Type B pancreatic cell (in vitro differentiated cells): ENCODE data around the gene CACTIN. TPM values are rescaled to one million over a fixed set of nuclear protein-coding genes. Genes with fewer than 3 reads are reported as not detected.

ENCODE experiments used
- DNase-seq: peaks from one replicate; pipeline ENCODE4 v3.0.0; 2021; ENCODE audit warnings: mixed read lengths; ENCODE audit not compliant: unreplicated experiment; ENCODE audit errors: extremely low spot score
- H3K27ac Mint-ChIP-seq: 2 replicates; pipeline ENCODE4 v1.8.0; 2021; ENCODE audit warnings: mild to moderate bottlenecking, mixed read lengths
- H3K27me3 Mint-ChIP-seq: 2 replicates; pipeline ENCODE4 v1.8.0; 2021; ENCODE audit warnings: mixed read lengths
- H3K36me3 Mint-ChIP-seq: 2 replicates; pipeline ENCODE4 v1.8.0; 2021; ENCODE audit warnings: mixed read lengths
- H3K4me1 Mint-ChIP-seq: one replicate; pipeline ENCODE4 v1.8.0; 2021; ENCODE audit warnings: mixed read lengths; ENCODE audit not compliant: unreplicated experiment
- H3K4me3 Mint-ChIP-seq: 2 replicates; pipeline ENCODE4 v1.8.0; 2021; ENCODE audit warnings: mild to moderate bottlenecking, mixed read lengths
- H3K9me3 Mint-ChIP-seq: 2 replicates; pipeline ENCODE4 v1.8.0; 2021; ENCODE audit warnings: mixed read lengths
- CTCF ChIP-seq: fragments of 200-600 bp; sonication (generic); conservative IDR thresholded peaks from 2 replicates; pipeline ENCODE4 v1.5.0; 2021; ENCODE audit warnings: antibody characterized with exemption, mild to moderate bottlenecking
- total RNA-seq: library from RNA; stranded (reverse); gene quantifications from 2 replicates; pipeline ENCODE4 v1.2.1, GENCODE V29; 2021; ENCODE audit warnings: low replicate concordance

The CACTIN gene
- total RNA-seq, 1 donor from 2014 or later: 32.4 TPM

- TF ChIP-seq CTCF: no peak
- DNase-seq: no peak
- Mint-ChIP-seq H3K4me1 (peaks cover 11% of the 10 kb centered on the region), H3K36me3 (no peaks in the 10 kb centered on the region), H3K9me3 (no peaks in the 10 kb centered on the region), H3K4me3 (no peak overlapping the region), H3K27me3 (no peaks in the 10 kb centered on the region), H3K27ac (no peak overlapping the region)
Measured at GRCh38 chr19:3620817-3621547, 5.6 kb downstream of the CACTIN start.

DNA sequence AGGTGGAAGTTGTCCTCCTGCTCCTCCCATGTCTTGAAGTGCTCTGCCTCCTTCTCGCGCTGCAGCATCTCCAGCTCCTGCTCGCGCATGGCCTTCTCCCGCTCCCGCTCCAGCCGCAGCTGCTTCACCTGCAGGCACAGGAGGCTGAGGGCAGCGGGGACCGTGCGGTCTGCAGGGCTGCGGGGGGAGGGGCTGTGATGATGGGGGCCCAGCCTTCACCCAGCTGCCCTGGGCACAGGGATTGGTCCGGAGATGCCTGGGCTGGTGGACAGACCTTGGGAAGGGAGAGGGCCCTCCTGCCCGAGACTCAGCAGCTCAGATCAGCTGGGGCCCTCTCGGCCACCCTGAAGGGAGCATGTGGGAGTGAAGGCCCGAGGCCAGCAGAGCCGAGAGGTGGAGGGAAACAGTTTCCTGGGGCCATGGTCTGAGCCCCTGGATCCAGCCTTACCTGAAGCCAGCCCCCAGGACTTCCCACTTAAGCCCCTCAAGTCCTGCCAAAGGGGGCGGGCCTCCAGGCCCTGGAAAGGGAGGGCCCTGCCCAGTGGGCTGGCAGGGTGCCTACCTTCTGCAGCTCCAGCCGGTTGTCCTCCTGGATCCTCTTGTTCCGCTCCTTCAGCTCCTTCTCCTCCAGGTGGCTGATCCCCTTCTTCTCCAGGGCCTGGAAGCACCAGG is 6.3 kb downstream of the CACTIN start:
- no peak for TF ChIP-seq CTCF
- Mint-ChIP-seq H3K36me3 (no peaks in the 10 kb centered on the region), H3K9me3 (no peaks in the 10 kb centered on the region), H3K27me3 (no peaks in the 10 kb centered on the region), H3K4me3 (no peak overlapping the region), H3K4me1 (peaks cover 8% of the 10 kb centered on the region), H3K27ac (no peak overlapping the region)
- DNase-seq: no peak

DNA sequence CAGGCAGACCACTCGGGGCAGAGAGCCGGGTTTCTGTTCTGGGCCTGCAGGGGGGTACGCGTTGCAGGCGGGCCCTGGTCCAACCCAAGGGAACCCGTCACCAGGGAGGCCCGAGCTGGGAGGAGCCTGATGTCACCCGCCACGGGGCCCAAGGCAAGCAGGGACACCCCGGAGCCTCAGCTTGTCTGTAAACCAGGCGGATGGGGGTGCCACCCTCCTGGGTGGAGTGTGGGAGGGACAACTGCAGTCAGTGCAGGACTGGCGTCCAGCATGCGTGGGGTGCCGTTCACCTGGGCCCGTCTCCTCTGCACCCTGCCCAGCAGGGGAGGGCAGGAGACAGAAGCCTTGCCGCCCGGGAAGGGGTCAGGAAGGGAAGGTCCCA is 7.0 kb downstream of the CACTIN start:
- Mint-ChIP-seq H3K27me3 (no peaks in the 10 kb centered on the region), H3K4me1 (peaks cover 5% of the 10 kb centered on the region), H3K4me3 (no peak overlapping the region), H3K36me3 (no peaks in the 10 kb centered on the region), H3K27ac (no peak overlapping the region), H3K9me3 (no peaks in the 10 kb centered on the region)
- no peak for DNase-seq
- no peak for TF ChIP-seq CTCF

DNA sequence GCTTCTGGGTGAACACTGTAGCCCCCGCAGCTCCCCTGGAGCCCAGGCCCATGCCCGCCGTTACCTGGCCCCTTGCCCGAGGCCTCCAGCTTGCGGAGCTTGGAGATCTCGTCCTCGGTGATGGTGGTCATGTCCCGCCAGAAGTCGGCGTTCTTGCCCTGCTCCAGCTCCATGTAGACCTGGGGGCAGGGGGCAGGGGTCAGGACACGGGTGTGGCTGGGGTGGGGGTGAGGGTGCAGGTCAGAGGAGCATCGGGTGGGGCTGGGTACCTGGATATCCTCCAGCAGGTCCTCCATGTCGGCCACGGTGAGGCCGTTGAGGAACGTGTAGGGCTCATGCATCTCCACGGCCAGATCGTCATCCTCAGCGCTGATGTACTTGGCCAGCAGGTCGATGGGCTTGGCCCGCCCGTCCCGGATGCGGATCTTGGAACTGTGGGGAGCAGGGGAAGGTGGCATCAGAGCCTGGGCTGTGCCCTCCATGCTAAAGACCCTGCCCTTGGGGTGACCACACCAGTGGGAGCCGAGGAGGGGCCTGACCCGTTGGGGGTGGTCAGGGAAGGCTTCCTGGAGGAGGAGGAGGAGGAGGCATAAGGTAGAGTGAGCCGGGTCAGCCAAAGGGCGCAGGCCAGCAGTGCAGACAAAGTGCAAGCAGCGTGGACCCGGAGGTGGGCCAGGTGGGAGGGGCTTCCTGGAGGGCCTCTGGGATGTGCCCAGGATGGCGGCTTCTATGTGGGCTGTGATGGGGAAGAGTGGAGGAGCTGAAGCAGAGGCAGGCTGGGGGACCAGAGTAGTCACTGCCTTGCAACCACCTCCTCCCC is 7.6 kb downstream of the CACTIN start:
- Mint-ChIP-seq H3K9me3 (no peaks in the 10 kb centered on the region), H3K36me3 (no peaks in the 10 kb centered on the region), H3K27ac (no peak overlapping the region), H3K4me3 (no peak overlapping the region), H3K27me3 (no peaks in the 10 kb centered on the region), H3K4me1 (peaks cover under 1% of the 10 kb centered on the region)
- TF ChIP-seq CTCF: no peak
- no peak for DNase-seq

DNA sequence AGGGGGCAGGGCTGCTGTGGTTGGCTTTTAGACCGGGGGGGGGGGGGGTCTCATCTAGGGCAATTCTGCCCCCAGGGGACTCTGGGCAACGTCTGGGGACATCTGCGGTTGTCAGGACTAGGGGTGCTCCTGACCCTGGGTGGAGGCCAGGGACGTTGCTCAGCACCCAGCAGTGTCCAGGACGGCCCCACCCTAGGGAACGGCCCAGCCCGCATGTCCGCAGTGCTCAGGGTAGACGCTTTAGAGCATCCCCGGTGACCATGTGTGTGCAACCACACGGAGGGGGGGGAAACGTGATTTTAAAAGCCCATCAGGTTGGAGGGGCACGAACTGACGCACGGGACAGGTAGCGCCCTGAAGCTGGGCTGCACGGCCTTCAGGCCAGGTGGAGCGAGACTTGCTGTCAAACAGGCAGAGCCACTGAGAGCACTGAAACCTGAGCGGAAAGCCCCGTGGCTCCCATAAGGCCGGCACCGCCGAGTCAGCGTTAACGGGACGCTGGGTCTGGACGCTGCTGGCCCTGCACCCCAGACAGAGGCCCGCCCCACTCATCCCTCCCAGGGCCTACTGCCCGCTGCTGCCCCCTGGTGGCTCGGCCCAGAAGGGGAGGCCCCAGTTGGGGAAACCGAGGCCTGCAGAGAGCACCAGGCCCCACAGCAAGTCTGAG is 8.3 kb downstream of the CACTIN start:
- no peak for DNase-seq
- Mint-ChIP-seq H3K4me3 (no peak overlapping the region), H3K4me1 (no peaks in the 10 kb centered on the region), H3K9me3 (no peaks in the 10 kb centered on the region), H3K27ac (no peak overlapping the region), H3K27me3 (no peaks in the 10 kb centered on the region), H3K36me3 (no peaks in the 10 kb centered on the region)
- peak; percentile 89 for TF ChIP-seq CTCF
